Adrenal gland (tissue), 5 donors: ENCODE data around the gene ACSL6.

Source experiments
- CTCF ChIP-seq, 6 experiments: fragments of 450-650 bp in 4 of 6; fragments of 200-600 bp in 2 of 6; sonication (generic) in 1 of 6; IDR thresholded peaks; 1 replicate in 5 of 6; 2 replicates in 1 of 6; pipeline versions ENCODE4 v1.5.1 to v1.8.0; 2016 to 2021; ENCODE audit warnings: antibody characterized with exemption in 6 of 6, mild to moderate bottlenecking in 2 of 6, moderate library complexity in 1 of 6
- POLR2A ChIP-seq, 2 donors: fragments of 450-650 bp; IDR thresholded peaks; one replicate each; pipeline ENCODE4 v1.6.1; 2017; ENCODE audit warnings: antibody characterized with exemption in 2 of 2, mild to moderate bottlenecking in 2 of 2, moderate library complexity in 1 of 2
- donor health status: DM: no; HTN: no; CAD: no.

DNA sequence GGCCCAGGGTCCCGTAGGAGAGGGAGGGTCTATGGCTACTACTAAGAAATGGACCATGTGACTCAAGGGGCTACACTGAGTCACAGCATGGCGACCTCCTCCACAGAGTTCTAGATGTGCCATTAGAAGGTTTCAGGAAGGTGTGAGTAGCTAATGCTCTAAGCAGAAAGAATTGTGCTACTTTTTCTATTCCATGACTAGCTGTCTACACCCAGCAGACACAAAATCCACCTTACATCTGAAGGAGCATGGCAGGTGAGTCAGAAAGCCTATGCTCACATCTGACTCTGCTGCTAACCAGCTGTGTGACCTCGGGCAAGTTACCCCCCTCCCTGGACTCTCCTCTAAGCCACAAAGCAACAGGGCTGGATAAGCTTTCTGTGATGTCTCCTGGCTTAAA is 51.6 kb downstream of the ACSL6 start:
- no peak for TF ChIP-seq POLR2A (IDR thresholded peaks at IDR 0.05)
- TF ChIP-seq CTCF (IDR thresholded peaks at IDR 0.05), result no peak
